ENCODE measurements around the gene LLGL2. TPM values are rescaled to one million over a fixed set of nuclear protein-coding genes. Genes with fewer than 3 reads are reported as not detected.

Gene LLGL2
- total and polyA plus RNA-seq, 10 of the 15 experiments (the other 5 are each of a cell fraction or from before 2014, with no cell fraction given), result 0.21 to 9.9 (median 4.5) TPM

- TF ChIP-seq PKNOX1 (IDR thresholded peaks at IDR 0.05) (no peak), NFYA (IDR thresholded peaks at IDR 0.05; ENCODE audit: borderline replicate concordance, low read depth, low read length) (no peak), HDGF (IDR thresholded peaks at IDR 0.05) (no peak), RCOR1 (conservative IDR thresholded peaks at IDR 0.05; ENCODE audit: low read depth, low read length) (no peak), BRCA1 (IDR thresholded peaks at IDR 0.05; ENCODE audit: low read depth, low read length) (no peak), MXI1 (IDR thresholded peaks at IDR 0.05; ENCODE audit: low read depth, low read length) (no peak), NFYB (IDR thresholded peaks at IDR 0.05; ENCODE audit: insufficient read depth, low read depth, low read length) (no peak)
Measured at GRCh38 chr17:75544250-75544649, 18.8 kb downstream of the LLGL2 start (continued).

- DNase-seq (ENCODE audit: low read depth, low spot score) (no peak), ATAC-seq (no peak), FAIRE-seq (no peak)
- Histone ChIP-seq H3K27me3 (replicated peaks in 1 of 2; ENCODE audit: control insufficient read depth in 2 of 2, insufficient read depth in 2 of 2, low read length in 1 of 2) (no peaks in the 10 kb centered on the region), H3K79me2 (ENCODE audit: control insufficient read depth, insufficient read depth, low read length) (no peaks in the 10 kb centered on the region), H4K20me1 (ENCODE audit: control insufficient read depth, insufficient read depth) (no peaks in the 10 kb centered on the region), H3K9me3 (replicated peaks; ENCODE audit: control insufficient read depth, insufficient read depth, low read length) (no peaks in the 10 kb centered on the region), H2AFZ (ENCODE audit: control insufficient read depth, low read depth, low read length) (no peak overlapping the region), H3K4me1 (ENCODE audit: control insufficient read depth, insufficient read depth, low read length) (no peaks in the 10 kb centered on the region), H3K9ac (ENCODE audit: control insufficient read depth, insufficient read depth, low read length) (no peak overlapping the region), H3K4me2 (ENCODE audit: control insufficient read depth, insufficient read depth) (no peak overlapping the region), H3K4me3 (no peak overlapping the region), H3K36me3 (ENCODE audit: control insufficient read depth in 2 of 2, insufficient read depth in 2 of 2, low read length in 1 of 2) (no peaks in the 10 kb centered on the region), H3K27ac (ENCODE audit: control insufficient read depth, insufficient read depth) (no peak overlapping the region)
- BruUV-seq (replicated peaks), result no TSS peak
- POLR2A ChIA-PET, result no interaction called here
- WGBS (ENCODE audit: insufficient coverage, insufficient replicate concordance, low lambda C conversion rate, missing lambda C conversion rate), result 75% methylated on average over 10 of the region's 13 CpGs
- intact Hi-C loops (cut with micrococcal nuclease; ENCODE audit: unreplicated experiment), result no loop called here
- in situ Hi-C loops (cut with MboI), result no loop called here
- RAD21 ChIA-PET (ENCODE audit: unreplicated experiment), result no interaction called here
- CTCF ChIA-PET, result no interaction called here
- SMC1A ChIA-PET (ENCODE audit: uncharacterized antibody, unreplicated experiment), result no interaction called here
- TF ChIP-seq RAD21 (IDR thresholded peaks at IDR 0.05; ENCODE audit: insufficient read depth, low read depth, low read length), result no peak
- no peak for TF ChIP-seq KLF5 (IDR thresholded peaks at IDR 0.05; ENCODE audit: partially characterized antibody)
- TF ChIP-seq NRF1 (conservative IDR thresholded peaks at IDR 0.05; ENCODE audit: low read depth, low read length), result no peak
- no peak for TF ChIP-seq RUNX3 (IDR thresholded peaks at IDR 0.05; ENCODE audit: low read length)
- TF ChIP-seq, protein P1, sequence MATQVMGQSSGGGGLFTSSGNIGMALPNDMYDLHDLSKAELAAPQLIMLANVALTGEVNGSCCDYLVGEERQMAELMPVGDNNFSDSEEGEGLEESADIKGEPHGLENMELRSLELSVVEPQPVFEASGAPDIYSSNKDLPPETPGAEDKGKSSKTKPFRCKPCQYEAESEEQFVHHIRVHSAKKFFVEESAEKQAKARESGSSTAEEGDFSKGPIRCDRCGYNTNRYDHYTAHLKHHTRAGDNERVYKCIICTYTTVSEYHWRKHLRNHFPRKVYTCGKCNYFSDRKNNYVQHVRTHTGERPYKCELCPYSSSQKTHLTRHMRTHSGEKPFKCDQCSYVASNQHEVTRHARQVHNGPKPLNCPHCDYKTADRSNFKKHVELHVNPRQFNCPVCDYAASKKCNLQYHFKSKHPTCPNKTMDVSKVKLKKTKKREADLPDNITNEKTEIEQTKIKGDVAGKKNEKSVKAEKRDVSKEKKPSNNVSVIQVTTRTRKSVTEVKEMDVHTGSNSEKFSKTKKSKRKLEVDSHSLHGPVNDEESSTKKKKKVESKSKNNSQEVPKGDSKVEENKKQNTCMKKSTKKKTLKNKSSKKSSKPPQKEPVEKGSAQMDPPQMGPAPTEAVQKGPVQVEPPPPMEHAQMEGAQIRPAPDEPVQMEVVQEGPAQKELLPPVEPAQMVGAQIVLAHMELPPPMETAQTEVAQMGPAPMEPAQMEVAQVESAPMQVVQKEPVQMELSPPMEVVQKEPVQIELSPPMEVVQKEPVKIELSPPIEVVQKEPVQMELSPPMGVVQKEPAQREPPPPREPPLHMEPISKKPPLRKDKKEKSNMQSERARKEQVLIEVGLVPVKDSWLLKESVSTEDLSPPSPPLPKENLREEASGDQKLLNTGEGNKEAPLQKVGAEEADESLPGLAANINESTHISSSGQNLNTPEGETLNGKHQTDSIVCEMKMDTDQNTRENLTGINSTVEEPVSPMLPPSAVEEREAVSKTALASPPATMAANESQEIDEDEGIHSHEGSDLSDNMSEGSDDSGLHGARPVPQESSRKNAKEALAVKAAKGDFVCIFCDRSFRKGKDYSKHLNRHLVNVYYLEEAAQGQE (IDR thresholded peaks at IDR 0.05; ENCODE audit: low read depth, low read length), result no peak
- TF ChIP-seq, protein P2, sequence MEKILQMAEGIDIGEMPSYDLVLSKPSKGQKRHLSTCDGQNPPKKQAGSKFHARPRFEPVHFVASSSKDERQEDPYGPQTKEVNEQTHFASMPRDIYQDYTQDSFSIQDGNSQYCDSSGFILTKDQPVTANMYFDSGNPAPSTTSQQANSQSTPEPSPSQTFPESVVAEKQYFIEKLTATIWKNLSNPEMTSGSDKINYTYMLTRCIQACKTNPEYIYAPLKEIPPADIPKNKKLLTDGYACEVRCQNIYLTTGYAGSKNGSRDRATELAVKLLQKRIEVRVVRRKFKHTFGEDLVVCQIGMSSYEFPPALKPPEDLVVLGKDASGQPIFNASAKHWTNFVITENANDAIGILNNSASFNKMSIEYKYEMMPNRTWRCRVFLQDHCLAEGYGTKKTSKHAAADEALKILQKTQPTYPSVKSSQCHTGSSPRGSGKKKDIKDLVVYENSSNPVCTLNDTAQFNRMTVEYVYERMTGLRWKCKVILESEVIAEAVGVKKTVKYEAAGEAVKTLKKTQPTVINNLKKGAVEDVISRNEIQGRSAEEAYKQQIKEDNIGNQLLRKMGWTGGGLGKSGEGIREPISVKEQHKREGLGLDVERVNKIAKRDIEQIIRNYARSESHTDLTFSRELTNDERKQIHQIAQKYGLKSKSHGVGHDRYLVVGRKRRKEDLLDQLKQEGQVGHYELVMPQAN (conservative IDR thresholded peaks at IDR 0.05), result no peak
- TF ChIP-seq SIN3A (IDR thresholded peaks at IDR 0.05; ENCODE audit: low read depth, low read length), result no peak
- TF ChIP-seq TCF3 (IDR thresholded peaks at IDR 0.05; ENCODE audit: borderline replicate concordance, insufficient read depth, low read depth, low read length), result no peak
- no peak for TF ChIP-seq MYC (IDR thresholded peaks at IDR 0.05; ENCODE audit: insufficient read depth, insufficient read length, insufficient replicate concordance, low read length, severe bottlenecking)
- no peak for TF ChIP-seq ZNF384 (IDR thresholded peaks at IDR 0.05; ENCODE audit: borderline replicate concordance, low read depth, low read length)
- TF ChIP-seq NR2F1 (conservative IDR thresholded peaks at IDR 0.05), result no peak
- TF ChIP-seq FOXM1 (IDR thresholded peaks at IDR 0.05; ENCODE audit: low read depth, low read length), result no peak
Measured at GRCh38 chr17:75546181-75546580, 20.7 kb downstream of the LLGL2 start.
